ENCODE data around the gene TCFL5. TPM values are rescaled to one million over a fixed set of nuclear protein-coding genes. Genes with fewer than 3 reads are reported as not detected.
A peak's percentile ranks its signal among the peaks of the same experiment; 100 is the strongest.

Gene TCFL5
- total RNA-seq, 3 donors from 2014 or later, result 4.4 to 4.9 (median 4.5) TPM

- H3K4me3 Mint-ChIP-seq, result peak overlapping the region; percentile 6
Measured at GRCh38 chr20:62807444-62808210, 54.0 kb downstream of the TCFL5 start.

GRCh38 chr20:62806383-62807050 lies 55.1 kb downstream of the TCFL5 start:
- Mint-ChIP-seq H3K9me3 (no peaks in the 10 kb centered on the region), H3K27me3 (ENCODE audit: low read depth) (no peaks in the 10 kb centered on the region), H3K4me1 (ENCODE audit: low read depth) (peaks cover 28% of the 10 kb centered on the region), H3K4me3 (peak overlapping the region; percentile 85), H3K36me3 (ENCODE audit: insufficient read depth) (peaks cover 11% of the 10 kb centered on the region)
- no peak for ATAC-seq
- no peak for DNase-seq

More at GRCh38 chr20:62807444-62808210, 54.0 kb downstream of the TCFL5 start:
- no peaks in the 10 kb centered on the region for H3K27me3 Mint-ChIP-seq (ENCODE audit: low read depth)
- ATAC-seq (no peak), DNase-seq (no peak)
- H3K4me1 Mint-ChIP-seq (ENCODE audit: low read depth), result peaks cover 28% of the 10 kb centered on the region
- no peaks in the 10 kb centered on the region for H3K9me3 Mint-ChIP-seq
- peaks cover 11% of the 10 kb centered on the region for H3K36me3 Mint-ChIP-seq (ENCODE audit: insufficient read depth)

DNA sequence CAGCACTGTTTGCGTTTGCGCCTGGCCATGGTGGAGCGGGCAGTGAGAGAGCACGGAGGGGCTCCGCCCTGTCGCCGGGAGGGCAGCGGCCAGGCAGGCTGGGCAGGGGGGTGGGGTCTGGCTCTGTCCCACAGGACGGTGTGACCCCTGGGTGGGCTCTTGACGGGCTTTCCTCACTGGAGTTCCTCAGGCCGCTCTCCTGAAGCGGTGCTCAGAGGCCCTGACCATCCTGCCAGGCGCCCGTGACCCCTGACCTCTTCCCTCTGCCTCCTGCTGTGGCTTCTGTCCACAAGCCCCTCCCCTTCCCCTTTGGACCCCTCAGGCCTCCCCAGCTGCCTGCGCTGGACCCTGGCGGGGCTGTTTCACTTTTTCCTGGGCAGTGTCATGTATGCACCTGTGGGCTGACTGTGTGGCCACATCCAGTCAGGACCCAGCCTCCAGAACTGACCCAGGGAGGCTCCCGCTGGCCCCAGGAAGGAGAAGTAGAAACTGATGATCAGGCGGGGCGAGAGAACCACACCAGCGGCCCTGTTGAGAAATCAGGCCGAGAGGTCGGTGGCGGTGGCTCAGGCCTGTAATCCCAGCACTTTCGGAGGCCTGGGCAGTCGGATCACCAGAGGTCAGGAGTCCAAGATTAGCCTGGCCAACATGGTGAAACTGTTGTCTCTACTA lies 55.8 kb downstream of the TCFL5 start:
- no peaks in the 10 kb centered on the region for H3K9me3 Mint-ChIP-seq
- H3K36me3 Mint-ChIP-seq (ENCODE audit: insufficient read depth), result peaks cover 13% of the 10 kb centered on the region
- no peaks in the 10 kb centered on the region for H3K27me3 Mint-ChIP-seq (ENCODE audit: low read depth)
- H3K4me3 Mint-ChIP-seq, result peak overlapping the region; percentile 85
- ATAC-seq, result no peak
- H3K4me1 Mint-ChIP-seq (ENCODE audit: low read depth), result peaks cover 28% of the 10 kb centered on the region
- no peak for DNase-seq

GRCh38 chr20:62805155-62805710 lies 56.4 kb downstream of the TCFL5 start:
- H3K27me3 Mint-ChIP-seq (ENCODE audit: low read depth), result no peaks in the 10 kb centered on the region

DNA sequence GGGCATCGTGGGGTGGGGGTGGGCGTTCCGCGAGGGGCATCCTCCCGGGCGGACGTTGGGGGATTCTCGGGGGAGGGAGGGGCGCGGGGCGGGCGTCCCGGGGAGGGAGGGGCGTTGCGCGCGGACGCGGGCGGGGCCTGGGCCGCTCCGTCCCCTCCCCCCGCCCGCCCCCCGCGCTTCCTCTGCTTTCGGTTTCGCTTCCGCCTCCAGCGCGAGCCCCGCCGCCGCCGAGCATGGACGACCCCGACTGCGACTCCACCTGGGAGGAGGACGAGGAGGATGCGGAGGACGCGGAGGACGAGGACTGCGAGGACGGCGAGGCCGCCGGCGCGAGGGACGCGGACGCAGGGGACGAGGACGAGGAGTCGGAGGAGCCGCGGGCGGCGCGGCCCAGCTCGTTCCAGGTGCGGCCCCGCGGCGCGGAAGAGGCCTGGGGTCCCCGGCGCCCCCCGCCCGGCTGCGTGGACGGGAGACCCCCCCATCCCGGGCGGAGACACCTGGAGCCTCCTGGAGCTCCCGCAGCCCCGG lies 56.9 kb downstream of the TCFL5 start, which contains the start of gene OGFR:
Gene OGFR (plus strand): TSS at position 209 of the 528 bp plus-strand sequence. CDS start 25 bp downstream, at position 234.
- peak; percentile 68 for ATAC-seq
- no peaks in the 10 kb centered on the region for H3K9me3 Mint-ChIP-seq

More at GRCh38 chr20:62805155-62805710, 56.4 kb downstream of the TCFL5 start:
- Mint-ChIP-seq H3K9me3 (no peaks in the 10 kb centered on the region), H3K4me1 (ENCODE audit: low read depth) (peaks cover 28% of the 10 kb centered on the region), H3K36me3 (ENCODE audit: insufficient read depth) (peaks cover 15% of the 10 kb centered on the region), H3K4me3 (peak overlapping the region; percentile 85)
- DNase-seq, result peak; percentile 61
- peak; percentile 50 to 58 for ATAC-seq

DNA sequence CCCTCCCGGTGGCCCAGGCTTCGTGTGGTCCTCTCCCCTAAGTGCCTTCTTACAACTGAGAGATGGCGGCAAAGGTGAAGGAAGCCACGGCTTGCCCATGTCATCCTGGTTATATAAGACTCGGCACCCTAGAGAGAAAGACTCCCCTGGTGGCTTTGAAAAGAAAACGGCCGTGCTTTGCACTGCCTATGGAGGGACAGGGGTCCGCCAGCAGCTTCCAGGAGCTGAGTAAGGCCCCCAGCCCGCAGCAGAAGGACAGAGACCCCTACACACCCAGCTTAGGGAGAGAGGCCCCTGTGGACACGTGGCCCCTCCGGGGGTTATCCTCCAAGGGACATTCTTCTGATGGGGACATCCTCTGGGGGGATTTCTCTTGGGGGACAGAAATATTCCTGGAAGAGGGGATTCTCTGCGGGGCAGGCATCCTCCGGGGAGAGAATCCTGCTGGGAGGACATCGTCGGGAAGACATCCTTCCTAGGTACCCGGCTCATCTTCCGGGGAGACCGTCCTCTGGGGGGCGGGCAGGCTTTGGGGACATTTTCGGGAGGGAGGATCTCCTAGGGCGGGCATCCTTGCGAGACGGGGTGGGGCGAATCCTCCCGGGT lies 57.5 kb downstream of the TCFL5 start:
- Mint-ChIP-seq H3K27me3 (ENCODE audit: low read depth) (no peaks in the 10 kb centered on the region), H3K4me1 (ENCODE audit: low read depth) (peaks cover 28% of the 10 kb centered on the region), H3K36me3 (ENCODE audit: insufficient read depth) (peaks cover 26% of the 10 kb centered on the region), H3K4me3 (peak overlapping the region; percentile 85), H3K9me3 (no peaks in the 10 kb centered on the region)
- ATAC-seq (peak in 1 of 2 donors; percentile 27), DNase-seq (no peak)

More for the DNA sequence above, 56.9 kb downstream of the TCFL5 start, which contains the start of gene OGFR:
- Mint-ChIP-seq H3K4me1 (ENCODE audit: low read depth) (peaks cover 28% of the 10 kb centered on the region), H3K27me3 (ENCODE audit: low read depth) (no peaks in the 10 kb centered on the region), H3K4me3 (peak within 1 kb of the TSS; percentile 88), H3K36me3 (ENCODE audit: insufficient read depth) (peaks cover 21% of the 10 kb centered on the region)
- peak; percentile 74 for DNase-seq

DNA sequence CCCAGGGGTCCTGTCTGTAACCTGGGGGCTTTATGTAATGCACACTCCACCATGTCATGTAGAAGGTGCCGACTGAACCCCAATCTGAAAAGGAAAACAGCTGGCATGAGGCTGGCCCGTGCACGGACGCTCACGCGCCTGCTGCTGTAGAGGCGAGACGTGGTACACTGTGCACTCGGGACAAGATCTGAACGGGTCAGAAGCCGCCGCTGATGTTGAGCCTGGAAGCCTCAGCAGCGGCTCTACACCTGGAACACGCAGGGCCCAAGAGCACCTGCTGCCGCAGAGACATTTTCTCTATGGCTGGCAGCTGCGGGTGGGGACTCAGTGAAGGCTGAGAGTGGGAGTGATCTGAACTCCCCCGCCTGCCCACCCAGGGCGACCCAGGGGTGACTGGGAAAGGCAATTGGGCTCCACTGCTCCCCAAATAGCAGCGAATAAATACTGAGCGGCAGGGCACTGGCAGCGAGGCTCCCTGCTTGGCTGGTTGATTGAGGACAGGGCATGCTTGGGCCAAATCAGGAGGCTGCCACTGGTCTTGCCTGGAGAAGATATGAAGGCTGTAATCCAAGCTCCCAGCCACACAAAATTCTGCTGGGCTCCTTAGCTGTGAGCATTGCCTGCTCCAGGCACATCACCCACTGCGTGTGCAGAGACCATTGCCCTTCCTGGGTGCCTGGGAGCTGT lies 59.5 kb downstream of the TCFL5 start:
- Mint-ChIP-seq H3K9me3 (no peaks in the 10 kb centered on the region), H3K4me3 (no peak overlapping the region)

GRCh38 chr20:62801284-62802010 lies 60.2 kb downstream of the TCFL5 start:
- no peaks in the 10 kb centered on the region for H3K9me3 Mint-ChIP-seq
- ATAC-seq (no peak), DNase-seq (no peak)
- H3K4me3 Mint-ChIP-seq, result no peak overlapping the region
- H3K4me1 Mint-ChIP-seq (ENCODE audit: low read depth), result peaks cover 25% of the 10 kb centered on the region
- peaks cover 23% of the 10 kb centered on the region for H3K36me3 Mint-ChIP-seq (ENCODE audit: insufficient read depth)
- H3K27me3 Mint-ChIP-seq (ENCODE audit: low read depth), result no peaks in the 10 kb centered on the region

More for the DNA sequence above, 59.5 kb downstream of the TCFL5 start:
- no peaks in the 10 kb centered on the region for H3K27me3 Mint-ChIP-seq (ENCODE audit: low read depth)
- peaks cover 23% of the 10 kb centered on the region for H3K36me3 Mint-ChIP-seq (ENCODE audit: insufficient read depth)
- DNase-seq, result no peak
- ATAC-seq, result no peak
- H3K4me1 Mint-ChIP-seq (ENCODE audit: low read depth), result peaks cover 28% of the 10 kb centered on the region

- H3K4me1 Mint-ChIP-seq (ENCODE audit: low read depth), result peaks cover 21% of the 10 kb centered on the region
- peaks cover 23% of the 10 kb centered on the region for H3K36me3 Mint-ChIP-seq (ENCODE audit: insufficient read depth)
- ATAC-seq (no peak), DNase-seq (no peak)
- H3K4me3 Mint-ChIP-seq, result no peak overlapping the region
- H3K27me3 Mint-ChIP-seq (ENCODE audit: low read depth), result no peaks in the 10 kb centered on the region
- H3K9me3 Mint-ChIP-seq, result no peaks in the 10 kb centered on the region
Measured at GRCh38 chr20:62800314-62801259, 61.0 kb downstream of the TCFL5 start.

- Mint-ChIP-seq H3K4me1 (ENCODE audit: low read depth) (peaks cover 22% of the 10 kb centered on the region), H3K4me3 (no peak overlapping the region), H3K27me3 (ENCODE audit: low read depth) (no peaks in the 10 kb centered on the region), H3K9me3 (no peaks in the 10 kb centered on the region), H3K36me3 (ENCODE audit: insufficient read depth) (peaks cover 23% of the 10 kb centered on the region)
- DNase-seq (no peak), ATAC-seq (no peak)
Measured at GRCh38 chr20:62799873-62800272, 61.7 kb downstream of the TCFL5 start.

DNA sequence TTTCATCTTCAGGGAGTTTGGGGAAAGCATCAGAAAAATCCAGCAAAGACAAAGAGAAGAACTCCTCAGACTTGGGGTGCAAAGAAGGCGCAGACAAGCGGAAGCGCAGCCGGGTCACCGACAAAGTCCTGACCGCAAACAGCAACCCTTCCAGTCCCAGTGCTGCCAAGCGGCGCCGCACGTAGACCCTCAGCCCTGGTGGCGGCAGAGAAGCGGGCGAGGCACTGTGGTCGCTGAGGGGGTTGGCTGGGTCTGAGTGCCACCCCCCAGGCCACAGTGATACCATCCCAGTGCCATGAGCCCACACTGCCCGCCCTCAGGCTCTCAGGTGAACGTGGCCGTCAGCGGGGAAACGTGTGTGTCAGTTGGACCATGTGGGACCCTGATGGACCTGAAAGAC lies 62.2 kb downstream of the TCFL5 start:
- no peak overlapping the region for H3K4me3 Mint-ChIP-seq
- ATAC-seq (no peak), DNase-seq (no peak)
- H3K9me3 Mint-ChIP-seq, result no peaks in the 10 kb centered on the region
- H3K4me1 Mint-ChIP-seq (ENCODE audit: low read depth), result peaks cover 25% of the 10 kb centered on the region
- H3K27me3 Mint-ChIP-seq (ENCODE audit: low read depth), result no peaks in the 10 kb centered on the region
- H3K36me3 Mint-ChIP-seq (ENCODE audit: insufficient read depth), result peaks cover 23% of the 10 kb centered on the region

DNA sequence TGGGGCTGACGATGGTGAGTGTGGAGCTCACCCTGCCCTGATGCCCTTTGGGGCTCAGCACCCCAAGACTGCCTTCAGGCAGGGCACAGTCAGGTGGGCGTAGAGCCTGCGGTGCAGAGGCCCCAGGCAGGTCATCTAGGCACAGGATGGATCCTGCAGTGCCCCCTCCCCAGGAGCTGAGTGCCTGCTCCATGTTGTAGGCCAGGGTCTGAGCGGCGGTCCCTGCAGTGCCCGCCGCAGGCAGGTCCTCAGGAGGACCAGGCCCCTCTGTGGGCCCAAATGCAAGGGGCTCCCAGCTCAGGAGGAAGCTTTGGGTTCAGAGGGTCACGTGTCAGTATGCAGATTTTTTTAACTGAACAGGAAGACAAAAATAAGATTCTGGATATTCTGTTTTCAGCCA lies 62.6 kb downstream of the TCFL5 start:
- Mint-ChIP-seq H3K36me3 (ENCODE audit: insufficient read depth) (peaks cover 23% of the 10 kb centered on the region), H3K9me3 (no peaks in the 10 kb centered on the region), H3K4me3 (no peak overlapping the region), H3K4me1 (ENCODE audit: low read depth) (peaks cover 22% of the 10 kb centered on the region), H3K27me3 (ENCODE audit: low read depth) (no peaks in the 10 kb centered on the region)
- no peak for DNase-seq
- no peak for ATAC-seq
